GM23338 (cell line): Measurements from ENCODE around the gene ODAPH. TPM values are rescaled to one million over a fixed set of nuclear protein-coding genes. Genes with fewer than 3 reads are reported as not detected.

Experiments
- ATAC-seq: fragments of 200-7000 bp; cut with Tn5 transposase; 3 replicates; pipeline ENCODE4 v1.9.1; 2020
- DNase-seq: peaks from one replicate; pipeline ENCODE4 v3.0.0-alpha.2; 2015; ENCODE audit warnings: low spot score
- H2AFZ ChIP-seq: fragments of 200-600 bp; sonication (generic); 2 replicates; pipeline ENCODE4 v1.8.0; 2016; ENCODE audit warnings: antibody characterized with exemption, mild to moderate bottlenecking, moderate library complexity
- H3F3A ChIP-seq: fragments of 200-600 bp; sonication (generic); replicated peaks from 2 replicates; pipeline ENCODE4 v1.8.0; 2017; ENCODE audit warnings: antibody characterized with exemption, mixed run types, low read depth
- H3K27ac ChIP-seq: fragments of 200-600 bp; sonication (generic); 2 replicates; pipeline ENCODE4 v1.6.1; 2016; ENCODE audit warnings: low read depth
- H3K27me3 ChIP-seq: fragments of 200-600 bp; sonication (generic); 2 replicates; pipeline ENCODE4 v1.8.0; 2016; ENCODE audit warnings: mild to moderate bottlenecking, mixed run types, moderate library complexity; ENCODE audit not compliant: insufficient read depth
- H3K36me3 ChIP-seq: fragments of 200-600 bp; sonication (generic); 2 replicates; pipeline ENCODE4 v1.8.0; 2016; ENCODE audit warnings: mild to moderate bottlenecking; ENCODE audit not compliant: insufficient read depth
- H3K4me1 ChIP-seq: fragments of 200-600 bp; sonication (generic); 2 replicates; pipeline ENCODE4 v1.8.0; 2016; ENCODE audit warnings: mild to moderate bottlenecking, moderate library complexity; ENCODE audit not compliant: insufficient read depth
- H3K4me2 ChIP-seq: fragments of 200-600 bp; sonication (generic); 2 replicates; pipeline ENCODE4 v1.7.1; 2017; ENCODE audit warnings: mixed run types
- H3K4me3 ChIP-seq: fragments of 200-600 bp; sonication (generic); 2 replicates; pipeline ENCODE4 v1.6.1; 2016; ENCODE audit warnings: mixed run types
- H3K79me2 ChIP-seq: fragments of 200-600 bp; sonication (generic); replicated peaks from 2 replicates; pipeline ENCODE4 v1.8.0; 2017; ENCODE audit warnings: mild to moderate bottlenecking; ENCODE audit not compliant: insufficient read depth
- H3K9me2 ChIP-seq: fragments of 200-600 bp; sonication (generic); 2 replicates; pipeline ENCODE4 v1.8.0; 2017; ENCODE audit not compliant: insufficient read depth
- H4K20me1 ChIP-seq: fragments of 200-600 bp; sonication (generic); replicated peaks from 2 replicates; pipeline ENCODE4 v1.8.0; 2017; ENCODE audit warnings: mild to moderate bottlenecking; ENCODE audit not compliant: insufficient read depth
- H3K27ac Mint-ChIP-seq: 2 replicates; pipeline ENCODE4 v1.8.0; 2020; ENCODE audit warnings: inconsistent platforms, mild to moderate bottlenecking, moderate library complexity, mixed read lengths
- H3K27me3 Mint-ChIP-seq: 3 replicates; pipeline ENCODE4 v1.8.0; 2022; ENCODE audit warnings: low read depth, mild to moderate bottlenecking, moderate library complexity, mixed read lengths, inconsistent platforms; ENCODE audit not compliant: insufficient read depth, poor library complexity
- H3K36me3 Mint-ChIP-seq: 3 replicates; pipeline ENCODE4 v1.8.0; 2021; ENCODE audit warnings: low read depth, mild to moderate bottlenecking, inconsistent platforms, moderate library complexity, mixed read lengths
- H3K4me1 Mint-ChIP-seq: 3 replicates; pipeline ENCODE4 v1.8.0; 2020; ENCODE audit warnings: mild to moderate bottlenecking, inconsistent platforms, mixed read lengths
- H3K4me3 Mint-ChIP-seq: 3 replicates; pipeline ENCODE4 v1.8.0; 2021; ENCODE audit warnings: moderate library complexity, mild to moderate bottlenecking, inconsistent platforms, mixed read lengths
- H3K9me3 Mint-ChIP-seq: 3 replicates; pipeline ENCODE4 v1.8.0; 2020; ENCODE audit warnings: moderate library complexity, mild to moderate bottlenecking, inconsistent platforms, mixed read lengths
- CREB1 ChIP-seq: fragments of 250-450 bp; sonication (Bioruptor Pico); IDR thresholded peaks from 2 replicates; pipeline ENCODE4 v1.5.0; 2020; ENCODE audit warnings: low read depth, mild to moderate bottlenecking, moderate library complexity
- ETS1 ChIP-seq: IDR thresholded peaks from 2 replicates; pipeline ENCODE4 v1.6.1; 2016; ENCODE audit warnings: antibody characterized with exemption
- EZH2 ChIP-seq: fragments of 200-600 bp; sonication (generic); IDR thresholded peaks from one replicate; pipeline ENCODE4 v1.8.0; 2017; ENCODE audit warnings: antibody characterized with exemption, mild to moderate bottlenecking, low read depth; ENCODE audit not compliant: unreplicated experiment
- EZH2phosphoT487 ChIP-seq: fragments of 200-600 bp; sonication (generic); IDR thresholded peaks from one replicate; pipeline ENCODE4 v1.8.1; 2018; ENCODE audit warnings: antibody characterized with exemption; ENCODE audit not compliant: unreplicated experiment
- JUNB ChIP-seq: IDR thresholded peaks from one replicate; pipeline ENCODE4 v1.6.1; 2016; ENCODE audit warnings: antibody characterized with exemption; ENCODE audit not compliant: unreplicated experiment
- NANOG ChIP-seq: IDR thresholded peaks from 2 replicates; pipeline ENCODE4 v1.6.1; 2016; ENCODE audit warnings: antibody characterized with exemption, borderline replicate concordance
- POLR2AphosphoS5 ChIP-seq: IDR thresholded peaks from 2 replicates; pipeline ENCODE4 v1.6.1; 2016; ENCODE audit warnings: antibody characterized with exemption, low read depth
- STAT1 ChIP-seq: IDR thresholded peaks from one replicate; pipeline ENCODE4 v1.6.1; 2016; ENCODE audit warnings: antibody characterized with exemption; ENCODE audit not compliant: unreplicated experiment
- ZNF114 ChIP-seq: fragments of 250-450 bp; sonication (Bioruptor Pico); IDR thresholded peaks from 2 replicates; pipeline ENCODE4 v1.5.0; 2020; ENCODE audit warnings: mild to moderate bottlenecking, moderate library complexity
- ZNF331 ChIP-seq: fragments of 250-450 bp; sonication (Bioruptor Pico); IDR thresholded peaks from 2 replicates; pipeline ENCODE4 v1.5.0; 2020; ENCODE audit warnings: low read depth, mild to moderate bottlenecking, moderate library complexity
- ZNF462 ChIP-seq: fragments of 250-450 bp; sonication (Bioruptor Pico); IDR thresholded peaks from 2 replicates; pipeline ENCODE4 v1.5.0; 2020; ENCODE audit warnings: mild to moderate bottlenecking, moderate library complexity
- polyA plus RNA-seq: library from polyadenylated mRNA; unstranded; fragments of >200 nt; fragmentation: Nextera tagmentation; extraction: Ambion mirVana; gene quantifications from 2 replicates; pipeline ENCODE4 v1.2.1, GENCODE V29; 2016
- total RNA-seq: library from RNA; depleted of rRNA; stranded (reverse); fragments of >200 nt; shearing (Covaris generic); gene quantifications from 2 replicates; pipeline ENCODE4 v1.2.3, GENCODE V29; 2014
- TF ChIP-seq, protein P1 (sequence below), 2 experiments: fragments of 200-600 bp in 1 of 2; sonication (generic) in 1 of 2; conservative IDR thresholded peaks; 2 replicates each; pipeline versions ENCODE4 v1.5.1 to v1.6.1; 2016 to 2017; ENCODE audit warnings: antibody characterized with exemption in 2 of 2, low read depth in 2 of 2, mild to moderate bottlenecking in 2 of 2, moderate library complexity in 1 of 2
- TF ChIP-seq, protein P2 (sequence below): IDR thresholded peaks from one replicate; pipeline ENCODE4 v1.6.1; 2018; ENCODE audit warnings: antibody characterized with exemption; ENCODE audit not compliant: unreplicated experiment

ODAPH gene
- total and polyA plus RNA-seq, 2 experiments from 2014 or later: not detected

DNA sequence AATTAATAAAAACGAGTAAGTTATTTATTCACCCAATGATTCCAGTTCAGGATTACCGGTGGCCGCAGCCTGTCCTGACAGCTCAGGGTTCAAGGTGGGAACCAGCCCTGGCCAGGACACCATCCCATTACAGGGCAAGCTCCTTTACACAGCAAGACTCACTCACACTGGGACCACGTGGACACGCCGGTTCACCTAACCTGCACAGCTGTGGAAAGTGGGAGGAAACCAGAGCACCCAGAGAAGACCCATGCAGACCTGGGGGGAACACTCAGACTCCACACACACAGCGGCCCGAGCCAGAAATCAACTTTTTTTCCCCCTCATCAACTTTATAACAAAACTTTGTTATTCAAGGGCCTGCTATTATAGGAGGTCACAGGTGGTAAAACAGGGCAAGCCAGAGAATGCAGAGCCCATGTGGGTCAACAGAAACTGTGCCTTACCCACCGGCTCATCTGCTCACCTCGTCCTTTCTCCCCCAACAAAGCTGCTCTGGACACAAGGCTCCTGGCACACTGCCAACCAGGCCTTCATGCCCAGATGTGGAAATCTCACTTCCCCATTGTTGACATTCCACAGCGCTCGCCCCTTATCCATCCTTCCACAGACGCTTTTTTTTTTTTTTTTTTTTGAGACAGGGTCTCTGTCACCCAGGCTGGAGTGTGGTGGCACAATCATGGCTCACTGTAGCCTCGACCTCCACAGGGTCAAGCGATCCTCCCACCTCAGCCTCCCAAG is 8.0 kb upstream of the ODAPH start:
- Mint-ChIP-seq H3K27ac (no peak overlapping the region), H3K4me1 (no peaks in the 10 kb centered on the region), H3K27me3 (peaks cover 2% of the 10 kb centered on the region), H3K4me3 (no peak overlapping the region), H3K9me3 (no peaks in the 10 kb centered on the region), H3K36me3 (no peaks in the 10 kb centered on the region)
- no peak for TF ChIP-seq CREB1 (CRISPR knock-in tag)
- no peak for TF ChIP-seq EZH2phosphoT487
- no peak for TF ChIP-seq EZH2
- no peak for TF ChIP-seq ZNF114 (CRISPR knock-in tag)
- no peak for TF ChIP-seq JUNB
- TF ChIP-seq ZNF331 (CRISPR knock-in tag): no peak
- no peak for TF ChIP-seq ETS1
- TF ChIP-seq STAT1: no peak
- no peak for TF ChIP-seq ZNF462 (CRISPR knock-in tag)
- TF ChIP-seq NANOG: no peak
- TF ChIP-seq, protein P1, sequence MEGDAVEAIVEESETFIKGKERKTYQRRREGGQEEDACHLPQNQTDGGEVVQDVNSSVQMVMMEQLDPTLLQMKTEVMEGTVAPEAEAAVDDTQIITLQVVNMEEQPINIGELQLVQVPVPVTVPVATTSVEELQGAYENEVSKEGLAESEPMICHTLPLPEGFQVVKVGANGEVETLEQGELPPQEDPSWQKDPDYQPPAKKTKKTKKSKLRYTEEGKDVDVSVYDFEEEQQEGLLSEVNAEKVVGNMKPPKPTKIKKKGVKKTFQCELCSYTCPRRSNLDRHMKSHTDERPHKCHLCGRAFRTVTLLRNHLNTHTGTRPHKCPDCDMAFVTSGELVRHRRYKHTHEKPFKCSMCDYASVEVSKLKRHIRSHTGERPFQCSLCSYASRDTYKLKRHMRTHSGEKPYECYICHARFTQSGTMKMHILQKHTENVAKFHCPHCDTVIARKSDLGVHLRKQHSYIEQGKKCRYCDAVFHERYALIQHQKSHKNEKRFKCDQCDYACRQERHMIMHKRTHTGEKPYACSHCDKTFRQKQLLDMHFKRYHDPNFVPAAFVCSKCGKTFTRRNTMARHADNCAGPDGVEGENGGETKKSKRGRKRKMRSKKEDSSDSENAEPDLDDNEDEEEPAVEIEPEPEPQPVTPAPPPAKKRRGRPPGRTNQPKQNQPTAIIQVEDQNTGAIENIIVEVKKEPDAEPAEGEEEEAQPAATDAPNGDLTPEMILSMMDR (conservative IDR thresholded peaks at IDR 0.05; ENCODE audit: low read depth in 2 of 2): no peak
- TF ChIP-seq, protein P2, sequence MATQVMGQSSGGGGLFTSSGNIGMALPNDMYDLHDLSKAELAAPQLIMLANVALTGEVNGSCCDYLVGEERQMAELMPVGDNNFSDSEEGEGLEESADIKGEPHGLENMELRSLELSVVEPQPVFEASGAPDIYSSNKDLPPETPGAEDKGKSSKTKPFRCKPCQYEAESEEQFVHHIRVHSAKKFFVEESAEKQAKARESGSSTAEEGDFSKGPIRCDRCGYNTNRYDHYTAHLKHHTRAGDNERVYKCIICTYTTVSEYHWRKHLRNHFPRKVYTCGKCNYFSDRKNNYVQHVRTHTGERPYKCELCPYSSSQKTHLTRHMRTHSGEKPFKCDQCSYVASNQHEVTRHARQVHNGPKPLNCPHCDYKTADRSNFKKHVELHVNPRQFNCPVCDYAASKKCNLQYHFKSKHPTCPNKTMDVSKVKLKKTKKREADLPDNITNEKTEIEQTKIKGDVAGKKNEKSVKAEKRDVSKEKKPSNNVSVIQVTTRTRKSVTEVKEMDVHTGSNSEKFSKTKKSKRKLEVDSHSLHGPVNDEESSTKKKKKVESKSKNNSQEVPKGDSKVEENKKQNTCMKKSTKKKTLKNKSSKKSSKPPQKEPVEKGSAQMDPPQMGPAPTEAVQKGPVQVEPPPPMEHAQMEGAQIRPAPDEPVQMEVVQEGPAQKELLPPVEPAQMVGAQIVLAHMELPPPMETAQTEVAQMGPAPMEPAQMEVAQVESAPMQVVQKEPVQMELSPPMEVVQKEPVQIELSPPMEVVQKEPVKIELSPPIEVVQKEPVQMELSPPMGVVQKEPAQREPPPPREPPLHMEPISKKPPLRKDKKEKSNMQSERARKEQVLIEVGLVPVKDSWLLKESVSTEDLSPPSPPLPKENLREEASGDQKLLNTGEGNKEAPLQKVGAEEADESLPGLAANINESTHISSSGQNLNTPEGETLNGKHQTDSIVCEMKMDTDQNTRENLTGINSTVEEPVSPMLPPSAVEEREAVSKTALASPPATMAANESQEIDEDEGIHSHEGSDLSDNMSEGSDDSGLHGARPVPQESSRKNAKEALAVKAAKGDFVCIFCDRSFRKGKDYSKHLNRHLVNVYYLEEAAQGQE: no peak
- TF ChIP-seq POLR2AphosphoS5: no peak
- Histone ChIP-seq H3K9me2 (0 out of 2 replicates have a peak, but pooled peaks cover 7% of the 10 kb centered on the region), H3K4me1 (no peaks in the 10 kb centered on the region), H4K20me1 (no peaks in the 10 kb centered on the region), H3K4me3 (no peak overlapping the region), H2AFZ (no peak overlapping the region), H3K27ac (no peak overlapping the region), H3K4me2 (no peak overlapping the region), H3K79me2 (no peaks in the 10 kb centered on the region), H3K27me3 (no peaks in the 10 kb centered on the region), H3F3A (no peaks in the 10 kb centered on the region), H3K36me3 (no peaks in the 10 kb centered on the region)
- DNase-seq (no peak), ATAC-seq (no peak)
